GM21717 (cell line): ENCODE results near the gene FAM20A.
A peak's percentile ranks its signal among the peaks of the same experiment; 100 is the strongest.
"Not testable (repeated sequence)": the region's sequence is repeated elsewhere in the genome, so short reads cannot be mapped to it uniquely, and the experiment has no call there.

Source experiments
- ATAC-seq: cut with Tn5 transposase; IDR thresholded peaks from one replicate; pipeline ENCODE4 v1.9.1; 2021; ENCODE audit warnings: mild to moderate bottlenecking, moderate library complexity; ENCODE audit not compliant: unreplicated experiment

Gene FAM20A

DNA sequence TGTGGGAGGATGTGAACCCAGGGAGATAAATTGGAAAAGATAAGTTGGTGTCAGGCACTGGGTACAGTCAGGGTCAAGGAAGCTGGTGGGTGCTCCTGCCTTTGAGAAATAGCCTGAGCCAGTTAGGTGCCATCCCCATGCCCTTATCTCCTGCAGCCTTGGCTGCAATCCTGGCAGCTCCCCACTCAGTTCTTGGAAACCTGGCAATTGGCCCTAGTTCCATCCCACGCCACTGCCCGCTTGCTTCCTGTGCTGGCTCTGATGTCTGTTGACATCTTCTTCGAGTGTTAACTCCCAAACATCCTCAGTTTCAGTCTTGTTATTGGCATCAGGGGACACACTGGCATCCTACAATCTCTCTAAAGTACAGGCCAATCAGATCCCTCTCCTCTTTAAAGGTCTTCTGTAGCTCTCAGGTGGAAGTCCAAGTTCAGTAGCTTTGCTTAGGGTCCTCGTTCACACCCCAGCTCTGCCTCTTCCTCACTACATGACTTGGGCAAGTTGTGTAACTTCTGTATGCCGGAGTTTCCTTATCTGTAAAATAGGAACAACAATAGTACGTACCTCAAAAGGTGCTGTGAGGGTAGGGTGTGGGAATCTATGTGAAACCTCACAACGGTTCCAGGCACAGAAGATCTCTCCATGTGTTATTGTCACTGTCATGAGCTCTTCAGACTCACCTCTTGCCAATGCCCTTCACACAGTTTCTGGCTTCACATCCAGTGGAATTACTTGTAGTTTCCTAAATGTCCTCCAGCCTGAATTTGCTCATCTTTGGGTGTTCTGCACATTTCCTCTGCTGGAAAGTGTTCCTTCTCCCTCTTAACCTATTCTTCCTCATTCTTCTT, 102.5 kb downstream of the FAM20A start:
- ATAC-seq = peak; percentile 17

- ATAC-seq = peak; percentile 93
Measured at GRCh38 chr17:68497885-68498319, 103.3 kb downstream of the FAM20A start.

GRCh38 chr17:68495081-68495480, 106.1 kb downstream of the FAM20A start:
- ATAC-seq = no peak

DNA sequence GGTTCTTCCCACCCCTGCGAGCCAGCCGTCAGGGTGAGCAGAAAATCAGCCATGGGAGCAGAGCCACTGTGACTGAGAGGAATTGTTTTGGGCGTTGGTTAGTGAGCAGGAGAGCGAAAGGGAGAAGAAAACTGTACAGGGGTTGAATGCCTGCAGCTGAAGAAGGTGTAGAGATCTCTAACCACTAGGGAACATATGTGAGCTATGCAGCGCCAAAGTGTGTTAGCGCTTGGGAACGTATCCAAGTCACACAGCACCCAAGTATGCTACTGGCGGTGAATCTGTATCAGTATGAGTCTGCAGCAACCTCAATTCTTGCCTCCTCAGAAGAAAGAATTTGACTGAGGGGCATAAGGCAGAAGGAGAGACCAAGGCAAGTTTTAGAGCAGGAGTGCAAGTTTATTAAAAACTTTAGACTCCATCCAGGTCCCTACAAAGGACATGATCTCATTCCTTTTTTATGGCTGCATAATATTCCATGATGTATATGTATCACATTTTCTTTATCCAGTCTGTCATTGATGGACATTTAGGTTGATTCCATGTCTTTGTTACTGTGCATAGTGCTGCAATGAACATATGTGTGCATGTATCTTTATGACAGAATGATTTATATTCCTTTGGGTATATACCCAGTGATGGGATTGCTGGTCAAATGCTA, 108.6 kb downstream of the FAM20A start:
- ATAC-seq = not testable (repeated sequence)

- ATAC-seq = no peak
Measured at GRCh38 chr17:68491381-68492231, 109.6 kb downstream of the FAM20A start.

DNA sequence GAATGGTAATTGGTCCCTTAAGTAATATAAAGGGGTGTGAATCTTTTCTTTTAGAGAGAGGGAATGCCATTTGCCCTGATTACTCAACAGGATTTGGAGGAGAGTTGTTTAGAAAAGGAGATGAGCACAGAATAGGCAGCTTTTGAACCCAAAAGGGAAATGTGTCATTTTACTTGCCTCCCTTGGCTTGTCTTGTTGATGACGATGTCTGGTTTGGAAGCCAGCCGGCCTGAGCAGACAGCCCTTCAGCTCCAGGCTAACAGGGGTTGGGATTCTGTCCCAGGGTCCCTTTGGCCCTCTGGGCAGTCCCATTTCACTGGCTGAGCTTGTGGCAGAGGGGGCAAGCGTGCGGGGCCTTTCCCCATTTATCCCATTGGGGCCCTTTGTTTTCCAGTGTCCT, 111.2 kb downstream of the FAM20A start:
- no peak for ATAC-seq
